H9 (cell line): ENCODE data around the gene OR10H5. TPM values are rescaled to one million over a fixed set of nuclear protein-coding genes. Genes with fewer than 3 reads are reported as not detected.

ENCODE experiments used
- DNase-seq: peaks from one replicate; pipeline ENCODE4 v3.0.0-alpha.2; 2017
- H2AFZ ChIP-seq: one replicate; pipeline ENCODE4 v1.6.1; 2013; ENCODE audit warnings: mild to moderate bottlenecking, low read length, control low read depth, moderate library complexity
- H2AK5ac ChIP-seq: 2 replicates; pipeline ENCODE4 v1.6.1; 2013; ENCODE audit warnings: low read length, control low read depth, mixed read lengths; ENCODE audit not compliant: insufficient read length
- H2BK120ac ChIP-seq: one replicate; pipeline ENCODE4 v1.6.1; 2013; ENCODE audit warnings: low read depth, mild to moderate bottlenecking, low read length, control low read depth, inconsistent platforms; ENCODE audit not compliant: poor library complexity, severe bottlenecking
- H2BK12ac ChIP-seq: 2 replicates; pipeline ENCODE4 v1.6.1; 2013; ENCODE audit warnings: low read length, control low read depth, mixed read lengths, low read depth; ENCODE audit not compliant: insufficient read length
- H2BK15ac ChIP-seq: 2 replicates; pipeline ENCODE4 v1.6.1; 2013; ENCODE audit warnings: low read depth, low read length, control low read depth
- H2BK20ac ChIP-seq: one replicate; pipeline ENCODE4 v1.6.1; 2013; ENCODE audit warnings: low read depth, mild to moderate bottlenecking, low read length, control low read depth, inconsistent platforms; ENCODE audit not compliant: poor library complexity, severe bottlenecking
- H2BK5ac ChIP-seq: 2 replicates; pipeline ENCODE4 v1.6.1; 2013; ENCODE audit warnings: low read length, control low read depth, mixed read lengths; ENCODE audit not compliant: insufficient read length
- H3K14ac ChIP-seq: 2 replicates; pipeline ENCODE4 v1.6.1; 2013; ENCODE audit warnings: low read length, control low read depth; ENCODE audit not compliant: insufficient read depth
- H3K18ac ChIP-seq: 2 replicates; pipeline ENCODE4 v1.6.1; 2013; ENCODE audit warnings: low read depth, mild to moderate bottlenecking, mixed read lengths, low read length, control low read depth; ENCODE audit not compliant: insufficient read length
- H3K23ac ChIP-seq: 2 replicates; pipeline ENCODE4 v1.6.1; 2013; ENCODE audit warnings: low read length, control low read depth, mixed read lengths, low read depth; ENCODE audit not compliant: insufficient read length
- H3K23me2 ChIP-seq: 2 replicates; pipeline ENCODE4 v1.6.1; 2013; ENCODE audit warnings: low read depth, mild to moderate bottlenecking, mixed read lengths, low read length, control low read depth; ENCODE audit not compliant: insufficient read length, poor library complexity, severe bottlenecking
- H3K27ac ChIP-seq: 2 replicates; pipeline ENCODE4 v1.5.1; 2013; ENCODE audit warnings: low read length, control low read depth, mixed read lengths, low read depth; ENCODE audit not compliant: insufficient read length
- H3K27me3 ChIP-seq: 2 replicates; pipeline ENCODE4 v1.6.1; 2013; ENCODE audit warnings: low read length, control low read depth, inconsistent platforms; ENCODE audit not compliant: insufficient read depth
- H3K4ac ChIP-seq: 2 replicates; pipeline ENCODE4 v1.6.1; 2013; ENCODE audit warnings: low read depth, mild to moderate bottlenecking, control low read depth, inconsistent platforms, low read length, moderate library complexity
- H3K4me1 ChIP-seq: 2 replicates; pipeline ENCODE4 v1.6.1; 2013; ENCODE audit warnings: low read length, control low read depth, inconsistent platforms; ENCODE audit not compliant: insufficient read depth
- H3K4me2 ChIP-seq: 2 replicates; pipeline ENCODE4 v1.6.1; 2013; ENCODE audit warnings: low read length, control low read depth, mixed read lengths; ENCODE audit not compliant: insufficient read length, insufficient read depth
- H3K56ac ChIP-seq: 2 replicates; pipeline ENCODE4 v1.6.1; 2013; ENCODE audit warnings: low read depth, mild to moderate bottlenecking, mixed read lengths, low read length, control low read depth; ENCODE audit not compliant: insufficient read length
- H3K79me1 ChIP-seq: 2 replicates; pipeline ENCODE4 v1.6.1; 2013; ENCODE audit warnings: low read depth, mild to moderate bottlenecking, moderate library complexity, low read length, control low read depth, inconsistent platforms; ENCODE audit not compliant: insufficient read depth, poor library complexity, severe bottlenecking
- H3K79me2 ChIP-seq: 2 replicates; pipeline ENCODE4 v1.6.1; 2013; ENCODE audit warnings: low read length, control low read depth, inconsistent platforms; ENCODE audit not compliant: insufficient read depth
- H3K9ac ChIP-seq: 2 replicates; pipeline ENCODE4 v1.6.1; 2013; ENCODE audit warnings: low read length, control low read depth, mixed read lengths; ENCODE audit not compliant: insufficient read length; ENCODE audit errors: extremely low read depth
- H3K9me3 ChIP-seq: one replicate; pipeline ENCODE4 v1.6.1; 2013; ENCODE audit warnings: low read depth, low read length, inconsistent platforms; ENCODE audit not compliant: control insufficient read depth
- H3T11ph ChIP-seq: one replicate; pipeline ENCODE4 v1.6.1; 2013; ENCODE audit warnings: mild to moderate bottlenecking, low read length, control low read depth, inconsistent platforms
- H4K20me1 ChIP-seq: one replicate; pipeline ENCODE4 v1.6.1; 2013; ENCODE audit not compliant: control insufficient read depth, insufficient read length, insufficient read depth
- H4K5ac ChIP-seq: 2 replicates; pipeline ENCODE4 v1.6.1; 2013; ENCODE audit warnings: low read depth, mild to moderate bottlenecking, mixed read lengths, low read length, control low read depth; ENCODE audit not compliant: insufficient read length
- H4K8ac ChIP-seq: replicated peaks from 2 replicates; pipeline ENCODE4 v1.6.1; 2013; ENCODE audit warnings: low read length, control low read depth, mixed read lengths, low read depth; ENCODE audit not compliant: insufficient read length
- H4K91ac ChIP-seq: 2 replicates; pipeline ENCODE4 v1.6.1; 2013; ENCODE audit warnings: low read depth, mild to moderate bottlenecking, moderate library complexity, mixed read lengths, low read length, control low read depth; ENCODE audit not compliant: insufficient read length
- H3K27ac Mint-ChIP-seq, 3 experiments: 2 replicates in 2 of 3; 3 replicates in 1 of 3; pipeline ENCODE4 v1.8.0; 2020 to 2021; ENCODE audit warnings: mixed read lengths in 3 of 3, mild to moderate bottlenecking in 1 of 3, moderate library complexity in 1 of 3
- H3K27me3 Mint-ChIP-seq: 2 replicates; pipeline ENCODE4 v1.8.0; 2021; ENCODE audit warnings: low read depth, mild to moderate bottlenecking, moderate library complexity, mixed read lengths
- H3K36me3 Mint-ChIP-seq, 3 experiments: 2 replicates in 2 of 3; 3 replicates in 1 of 3; pipeline ENCODE4 v1.8.0; 2020 to 2021; ENCODE audit warnings: low read depth in 3 of 3, mixed read lengths in 3 of 3; ENCODE audit not compliant: insufficient read depth in 1 of 3
- H3K4me1 Mint-ChIP-seq, 2 experiments: 2 replicates each; pipeline ENCODE4 v1.8.0; 2020; ENCODE audit warnings: mixed read lengths in 2 of 2
- H3K4me3 Mint-ChIP-seq, 2 experiments: 2 replicates in 1 of 2; 3 replicates in 1 of 2; pipeline ENCODE4 v1.8.0; 2020 to 2021; ENCODE audit warnings: mild to moderate bottlenecking in 2 of 2, mixed read lengths in 2 of 2, moderate library complexity in 1 of 2
- H3K9me3 Mint-ChIP-seq, 2 experiments: 2 replicates in 1 of 2; 3 replicates in 1 of 2; pipeline ENCODE4 v1.8.0; 2020; ENCODE audit warnings: mild to moderate bottlenecking in 2 of 2, mixed read lengths in 2 of 2, moderate library complexity in 1 of 2
- WGBS: extraction: QIAGEN DNeasy Blood & Tissue Kit; methylation state at CpG from one replicate; pipeline ENCODE4 v1.1.7; 2013; ENCODE audit warnings: missing lambda C conversion rate, low lambda C conversion rate, mixed read lengths; ENCODE audit not compliant: insufficient read length; ENCODE audit errors: extremely low coverage; 5-methylcytosine and 5-hydroxymethylcytosine counted together
- total RNA-seq: library from RNA; stranded (reverse); gene quantifications from 2 replicates; pipeline ENCODE4 v1.2.1, GENCODE V29; 2021
- TF ChIP-seq, protein P1 (sequence below): fragments of 200-600 bp; sonication (generic); conservative IDR thresholded peaks from 3 replicates; pipeline ENCODE4 v1.8.0; 2021; ENCODE audit warnings: antibody characterized with exemption, mild to moderate bottlenecking

OR10H5 gene
- total RNA-seq, 1 experiment from 2014 or later: not detected

DNA sequence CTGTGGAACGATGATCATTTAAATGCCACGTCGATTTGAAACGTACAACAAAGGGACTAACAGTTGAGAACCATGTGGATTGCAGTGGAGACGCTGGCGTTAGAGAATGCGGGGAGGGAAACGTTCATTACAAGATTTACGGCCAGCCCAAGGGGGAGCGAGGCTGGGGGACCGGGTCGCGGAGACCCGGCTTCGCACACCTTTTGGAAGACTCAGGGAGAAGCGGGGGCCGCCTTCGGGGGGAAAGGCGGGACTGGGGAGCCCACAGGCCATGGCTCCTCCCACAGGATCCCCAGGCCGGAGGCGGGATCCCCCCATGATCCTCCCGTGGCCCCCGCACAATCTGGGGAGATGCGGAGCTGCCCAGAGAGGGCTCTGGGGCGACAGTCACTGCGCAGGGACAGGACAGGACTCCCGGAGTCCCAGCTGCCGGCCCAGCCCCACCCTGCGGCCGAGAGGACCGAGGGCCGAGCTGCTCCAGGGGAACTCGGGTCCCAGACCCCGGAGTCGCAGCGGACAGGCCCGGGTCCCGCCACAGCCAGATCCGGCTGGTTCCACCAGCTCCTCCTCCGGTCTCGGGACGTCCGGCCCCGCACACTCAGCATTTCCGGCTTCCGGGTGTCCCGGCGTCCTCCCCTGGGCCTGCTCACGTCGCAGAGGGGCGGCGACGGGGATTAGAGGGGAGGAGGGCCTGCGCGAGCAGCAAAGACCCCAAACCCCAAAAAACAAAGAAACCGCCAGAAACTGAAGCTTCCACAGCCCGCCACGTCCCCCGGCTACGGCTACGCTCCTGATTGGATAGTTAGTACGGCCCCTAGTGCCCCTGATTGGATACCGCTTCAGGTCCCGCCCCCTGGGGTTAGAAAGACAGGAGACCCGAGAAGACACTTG, 49.1 kb downstream of the OR10H5 start:
- Mint-ChIP-seq H3K27me3 (peaks cover 4% of the 10 kb centered on the region), H3K9me3 (peaks cover 42 to 44% of the 10 kb centered on the region in 2 experiments), H3K36me3 (peaks cover 8 to 18% (median 11%) of the 10 kb centered on the region in 3 experiments), H3K4me3 (no peak overlapping the region), H3K4me1 (no peaks in the 10 kb centered on the region), H3K27ac (no peak overlapping the region)
- H2BK15ac ChIP-seq: no peak overlapping the region
- H3K79me2 ChIP-seq: no peaks in the 10 kb centered on the region
- H3K4me2 ChIP-seq: no peak overlapping the region
- no peaks in the 10 kb centered on the region for H3K27me3 ChIP-seq
- no peak overlapping the region for H3K27ac ChIP-seq
- no peak overlapping the region for H3K18ac ChIP-seq
- no peak overlapping the region for H2BK120ac ChIP-seq
- H2BK5ac ChIP-seq: no peak overlapping the region
- H3K23ac ChIP-seq: no peak overlapping the region
- no peaks in the 10 kb centered on the region for H3K23me2 ChIP-seq
- no peaks in the 10 kb centered on the region for H3K4me1 ChIP-seq
- no peaks in the 10 kb centered on the region for H4K20me1 ChIP-seq
- H3K79me1 ChIP-seq: no peaks in the 10 kb centered on the region
- no peak overlapping the region for H3T11ph ChIP-seq
- DNase-seq: no peak
- no peak overlapping the region for H3K9ac ChIP-seq
- no peak overlapping the region for H4K91ac ChIP-seq
- H4K5ac ChIP-seq: no peak overlapping the region
- H3K9me3 ChIP-seq: peaks cover 74% of the 10 kb centered on the region
- no peak overlapping the region for H2AK5ac ChIP-seq
- no peak overlapping the region for H3K14ac ChIP-seq
- no peak overlapping the region for H4K8ac ChIP-seq
- H3K4ac ChIP-seq: no peak overlapping the region
- no CpG with 5 or more reads among the region's 65 CpGs for WGBS
- H2AFZ ChIP-seq: no peak overlapping the region
- no peak overlapping the region for H3K56ac ChIP-seq
- no peak overlapping the region for H2BK20ac ChIP-seq
- TF ChIP-seq, protein P1, sequence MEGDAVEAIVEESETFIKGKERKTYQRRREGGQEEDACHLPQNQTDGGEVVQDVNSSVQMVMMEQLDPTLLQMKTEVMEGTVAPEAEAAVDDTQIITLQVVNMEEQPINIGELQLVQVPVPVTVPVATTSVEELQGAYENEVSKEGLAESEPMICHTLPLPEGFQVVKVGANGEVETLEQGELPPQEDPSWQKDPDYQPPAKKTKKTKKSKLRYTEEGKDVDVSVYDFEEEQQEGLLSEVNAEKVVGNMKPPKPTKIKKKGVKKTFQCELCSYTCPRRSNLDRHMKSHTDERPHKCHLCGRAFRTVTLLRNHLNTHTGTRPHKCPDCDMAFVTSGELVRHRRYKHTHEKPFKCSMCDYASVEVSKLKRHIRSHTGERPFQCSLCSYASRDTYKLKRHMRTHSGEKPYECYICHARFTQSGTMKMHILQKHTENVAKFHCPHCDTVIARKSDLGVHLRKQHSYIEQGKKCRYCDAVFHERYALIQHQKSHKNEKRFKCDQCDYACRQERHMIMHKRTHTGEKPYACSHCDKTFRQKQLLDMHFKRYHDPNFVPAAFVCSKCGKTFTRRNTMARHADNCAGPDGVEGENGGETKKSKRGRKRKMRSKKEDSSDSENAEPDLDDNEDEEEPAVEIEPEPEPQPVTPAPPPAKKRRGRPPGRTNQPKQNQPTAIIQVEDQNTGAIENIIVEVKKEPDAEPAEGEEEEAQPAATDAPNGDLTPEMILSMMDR: no peak
- no peak overlapping the region for H2BK12ac ChIP-seq
